Activated CD4-positive, alpha-beta memory T cell treated with anti-CD3 and anti-CD28 coated beads, Interleukin-2, amount 10 ng/mL, durations not matched to agents 7 days and 5 days (primary cell): ENCODE data around the gene KRTAP19-7. TPM values are rescaled to one million over a fixed set of nuclear protein-coding genes. Genes with fewer than 3 reads are reported as not detected.

Experiments used
- CTCF ChIA-PET: fragments of 350-600 bp; sonication (Branson Sonifier 250); formaldehyde crosslinking; loops from one replicate; lab custom pipeline; 2021; ENCODE audit warnings: antibody characterized with exemption, inconsistent platforms; lab: Charles Lee
- POLR2A ChIA-PET: fragments of 350-600 bp; sonication (Branson Sonifier 250); formaldehyde crosslinking; loops from one replicate; lab custom pipeline; 2021; ENCODE audit warnings: antibody characterized with exemption; lab: Charles Lee
- DNase-seq: peaks from one replicate; pipeline ENCODE4 v3.0.0-alpha.2; 2020
- H3K27ac Mint-ChIP-seq: one replicate; pipeline ENCODE4 v1.8.0; 2021; ENCODE audit warnings: mild to moderate bottlenecking, mixed read lengths
- H3K27me3 Mint-ChIP-seq: one replicate; pipeline ENCODE4 v1.8.0; 2021; ENCODE audit warnings: mixed read lengths
- H3K36me3 Mint-ChIP-seq: one replicate; pipeline ENCODE4 v1.8.0; 2021; ENCODE audit warnings: low read depth, mixed read lengths
- H3K4me1 Mint-ChIP-seq: one replicate; pipeline ENCODE4 v1.8.0; 2021; ENCODE audit warnings: mixed read lengths
- H3K4me3 Mint-ChIP-seq: one replicate; pipeline ENCODE4 v1.8.0; 2021; ENCODE audit warnings: mild to moderate bottlenecking, mixed read lengths
- H3K9me3 Mint-ChIP-seq: one replicate; pipeline ENCODE4 v1.8.0; 2021; ENCODE audit warnings: mixed read lengths
- total RNA-seq, 2 experiments: library from RNA; stranded (reverse); gene quantifications; one replicate each; pipeline ENCODE4 v1.2.3, GENCODE V29; 2021

The KRTAP19-7 gene
- total RNA-seq, result not detected

- Mint-ChIP-seq H3K4me3 (no peak within 1 kb of the TSS), H3K36me3 (no peaks in the 10 kb centered on the region), H3K9me3 (no peaks in the 10 kb centered on the region), H3K27me3 (no peaks in the 10 kb centered on the region), H3K27ac (no peak within 1 kb of the TSS), H3K4me1 (no peaks in the 10 kb centered on the region)
- CTCF ChIA-PET, result no interaction called here
- DNase-seq, result no peak
- POLR2A ChIA-PET, result no interaction called here
These were observed at the start of gene KRTAP19-7 for GRCh38 chr21:30561264-30561895. TSS of gene KRTAP19-7 (minus strand) at chr21:30561314. CDS start at chr21:30561289, 25 bp downstream.

- no peak for DNase-seq
- H3K9me3 Mint-ChIP-seq, result peaks cover 9% of the 10 kb centered on the region
- H3K4me3 Mint-ChIP-seq, result no peak overlapping the region
- no peaks in the 10 kb centered on the region for H3K4me1 Mint-ChIP-seq
- H3K36me3 Mint-ChIP-seq, result no peaks in the 10 kb centered on the region
- no peaks in the 10 kb centered on the region for H3K27me3 Mint-ChIP-seq
- ChIA-PET POLR2A (no interaction called here), CTCF (interaction anchor here (1.3 kb wide), 1 partner anchor 257 kb away, joined by 3 read pairs; no protein-coding TSS in a partner anchor)
- no peak overlapping the region for H3K27ac Mint-ChIP-seq
These were observed 44.9 kb upstream of the KRTAP19-7 start for GRCh38 chr21:30605968-30606367.

- DNase-seq, result no peak
- Mint-ChIP-seq H3K9me3 (peaks cover 9% of the 10 kb centered on the region), H3K27me3 (no peaks in the 10 kb centered on the region), H3K27ac (no peak within 1 kb of the TSS), H3K4me1 (no peaks in the 10 kb centered on the region), H3K4me3 (no peak within 1 kb of the TSS), H3K36me3 (no peaks in the 10 kb centered on the region)
- ChIA-PET POLR2A (no interaction called here), CTCF (no interaction called here)
These were observed 39.7 kb upstream of the KRTAP19-7 start, which contains the start of gene KRTAP22-1 for GRCh38 chr21:30600787-30601186. TSS of gene KRTAP22-1 (plus strand) at chr21:30601087.

- CTCF ChIA-PET, result no interaction called here
- Mint-ChIP-seq H3K4me3 (no peak within 1 kb of the TSS), H3K9me3 (peaks cover 12% of the 10 kb centered on the region), H3K4me1 (no peaks in the 10 kb centered on the region), H3K27ac (no peak within 1 kb of the TSS), H3K36me3 (no peaks in the 10 kb centered on the region), H3K27me3 (no peaks in the 10 kb centered on the region)
- POLR2A ChIA-PET, result no interaction called here
- no peak for DNase-seq
These were observed 37.7 kb upstream of the KRTAP19-7 start, which contains the start of gene KRTAP6-2 for GRCh38 chr21:30598802-30599201. TSS of gene KRTAP6-2 (minus strand) at chr21:30598902. CDS start at chr21:30598874, 28 bp downstream.

GRCh38 chr21:30592140-30592539 lies 31.0 kb upstream of the KRTAP19-7 start, which contains the start of gene KRTAP6-3:
TSS of gene KRTAP6-3 (plus strand) at chr21:30592440. CDS start at chr21:30592446, 6 bp downstream.
- Mint-ChIP-seq H3K4me1 (no peaks in the 10 kb centered on the region), H3K27ac (no peak within 1 kb of the TSS), H3K9me3 (peaks cover 7% of the 10 kb centered on the region), H3K4me3 (no peak within 1 kb of the TSS), H3K36me3 (no peaks in the 10 kb centered on the region), H3K27me3 (no peaks in the 10 kb centered on the region)
- DNase-seq, result no peak
- ChIA-PET CTCF (no interaction called here), POLR2A (no interaction called here)

GRCh38 chr21:30590297-30590696 lies 29.2 kb upstream of the KRTAP19-7 start, which contains the start of gene KRTAP22-2:
TSS of gene KRTAP22-2 (minus strand) at chr21:30590397.
- no peak for DNase-seq
- CTCF ChIA-PET, result no interaction called here
- POLR2A ChIA-PET, result no interaction called here
- Mint-ChIP-seq H3K4me1 (no peaks in the 10 kb centered on the region), H3K27me3 (no peaks in the 10 kb centered on the region), H3K9me3 (peaks cover 7% of the 10 kb centered on the region), H3K36me3 (no peaks in the 10 kb centered on the region), H3K4me3 (no peak within 1 kb of the TSS), H3K27ac (no peak within 1 kb of the TSS)

GRCh38 chr21:30582870-30583269 lies 21.8 kb upstream of the KRTAP19-7 start:
- POLR2A ChIA-PET, result no interaction called here
- Mint-ChIP-seq H3K27me3 (no peaks in the 10 kb centered on the region), H3K36me3 (no peaks in the 10 kb centered on the region), H3K4me3 (no peak overlapping the region), H3K4me1 (no peaks in the 10 kb centered on the region), H3K27ac (no peak overlapping the region), H3K9me3 (no peaks in the 10 kb centered on the region)
- no peak for DNase-seq
- CTCF ChIA-PET, result no interaction called here

- H3K9me3 Mint-ChIP-seq, result no peaks in the 10 kb centered on the region
- no peaks in the 10 kb centered on the region for H3K27me3 Mint-ChIP-seq
- no peaks in the 10 kb centered on the region for H3K4me1 Mint-ChIP-seq
- ChIA-PET CTCF (no interaction called here), POLR2A (no interaction called here)
- no peak for DNase-seq
- no peak overlapping the region for H3K27ac Mint-ChIP-seq
- no peaks in the 10 kb centered on the region for H3K36me3 Mint-ChIP-seq
- no peak overlapping the region for H3K4me3 Mint-ChIP-seq
These were observed 19.0 kb upstream of the KRTAP19-7 start for GRCh38 chr21:30580132-30580531.

GRCh38 chr21:30579346-30579745 lies 18.2 kb upstream of the KRTAP19-7 start:
- H3K9me3 Mint-ChIP-seq, result no peaks in the 10 kb centered on the region
- no peak for DNase-seq
- no peaks in the 10 kb centered on the region for H3K27me3 Mint-ChIP-seq
- POLR2A ChIA-PET, result no interaction called here
- H3K4me3 Mint-ChIP-seq, result no peak overlapping the region
- no peaks in the 10 kb centered on the region for H3K36me3 Mint-ChIP-seq
- CTCF ChIA-PET, result no interaction called here
- H3K4me1 Mint-ChIP-seq, result no peaks in the 10 kb centered on the region
- H3K27ac Mint-ChIP-seq, result no peak overlapping the region

- Mint-ChIP-seq H3K9me3 (no peaks in the 10 kb centered on the region), H3K4me1 (no peaks in the 10 kb centered on the region)
These were observed 16.7 kb upstream of the KRTAP19-7 start for GRCh38 chr21:30577766-30578165.

GRCh38 chr21:30567617-30568016 lies 6.5 kb upstream of the KRTAP19-7 start:
- no peaks in the 10 kb centered on the region for H3K4me1 Mint-ChIP-seq
- no peak overlapping the region for H3K27ac Mint-ChIP-seq
- no peak for DNase-seq
- no peak overlapping the region for H3K4me3 Mint-ChIP-seq
- no peaks in the 10 kb centered on the region for H3K27me3 Mint-ChIP-seq
- CTCF ChIA-PET, result no interaction called here
- H3K36me3 Mint-ChIP-seq, result no peaks in the 10 kb centered on the region
- POLR2A ChIA-PET, result no interaction called here
- H3K9me3 Mint-ChIP-seq, result no peaks in the 10 kb centered on the region

More at GRCh38 chr21:30577766-30578165, 16.7 kb upstream of the KRTAP19-7 start:
- POLR2A ChIA-PET, result no interaction called here
- no peak for DNase-seq
- Mint-ChIP-seq H3K27ac (no peak overlapping the region), H3K4me3 (no peak overlapping the region), H3K36me3 (no peaks in the 10 kb centered on the region), H3K27me3 (no peaks in the 10 kb centered on the region)
- CTCF ChIA-PET, result no interaction called here

- CTCF ChIA-PET, result no interaction called here
- H3K36me3 Mint-ChIP-seq, result no peaks in the 10 kb centered on the region
These were observed 2.5 kb upstream of the KRTAP19-7 start for GRCh38 chr21:30563630-30564029.

GRCh38 chr21:30563072-30563471 lies 2.0 kb upstream of the KRTAP19-7 start:
- CTCF ChIA-PET, result no interaction called here
- H3K4me3 Mint-ChIP-seq, result no peak overlapping the region
- H3K4me1 Mint-ChIP-seq, result no peaks in the 10 kb centered on the region
- no peak for DNase-seq
- H3K27ac Mint-ChIP-seq, result no peak overlapping the region
- POLR2A ChIA-PET, result no interaction called here
- H3K9me3 Mint-ChIP-seq, result no peaks in the 10 kb centered on the region
- no peaks in the 10 kb centered on the region for H3K27me3 Mint-ChIP-seq
- no peaks in the 10 kb centered on the region for H3K36me3 Mint-ChIP-seq

More at GRCh38 chr21:30563630-30564029, 2.5 kb upstream of the KRTAP19-7 start:
- Mint-ChIP-seq H3K27ac (no peak overlapping the region), H3K9me3 (no peaks in the 10 kb centered on the region), H3K4me3 (no peak overlapping the region), H3K27me3 (no peaks in the 10 kb centered on the region), H3K4me1 (no peaks in the 10 kb centered on the region)
- POLR2A ChIA-PET, result no interaction called here
- no peak for DNase-seq

- H3K9me3 Mint-ChIP-seq, result no peaks in the 10 kb centered on the region
- H3K27ac Mint-ChIP-seq, result no peak overlapping the region
- ChIA-PET CTCF (no interaction called here), POLR2A (no interaction called here)
- H3K4me1 Mint-ChIP-seq, result no peaks in the 10 kb centered on the region
- no peaks in the 10 kb centered on the region for H3K36me3 Mint-ChIP-seq
- no peak for DNase-seq
- H3K27me3 Mint-ChIP-seq, result no peaks in the 10 kb centered on the region
- no peak overlapping the region for H3K4me3 Mint-ChIP-seq
These were observed 843 bp upstream of the KRTAP19-7 start for GRCh38 chr21:30561957-30562356.
